ENCODE measurements around the gene HS3ST5.
"Not testable (repeated sequence)": the region's sequence is repeated elsewhere in the genome, so short reads cannot be mapped to it uniquely, and the experiment has no call there.

Gene HS3ST5

DNA sequence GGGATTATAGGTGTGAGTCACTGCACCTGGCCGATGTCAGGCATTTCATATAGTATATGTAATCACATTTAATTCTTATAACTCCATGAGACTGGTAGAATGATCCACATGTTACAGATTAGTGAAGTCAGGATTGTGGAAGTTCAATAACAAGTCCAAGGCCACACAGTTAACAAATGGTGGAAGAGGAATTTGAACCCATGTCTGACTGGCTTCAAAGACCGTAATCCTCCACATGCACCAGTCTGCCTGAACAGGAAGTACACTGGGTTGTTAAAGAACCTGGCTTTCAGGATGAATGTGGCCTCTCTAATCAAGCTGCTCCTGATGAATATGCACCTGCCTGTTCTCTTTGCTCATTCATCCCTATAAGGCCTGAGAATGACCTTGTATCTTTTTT lies 249.9 kb downstream of the HS3ST5 start:
- DNase-seq (ENCODE audit: low read depth in 2 of 2) = no peak

DNA sequence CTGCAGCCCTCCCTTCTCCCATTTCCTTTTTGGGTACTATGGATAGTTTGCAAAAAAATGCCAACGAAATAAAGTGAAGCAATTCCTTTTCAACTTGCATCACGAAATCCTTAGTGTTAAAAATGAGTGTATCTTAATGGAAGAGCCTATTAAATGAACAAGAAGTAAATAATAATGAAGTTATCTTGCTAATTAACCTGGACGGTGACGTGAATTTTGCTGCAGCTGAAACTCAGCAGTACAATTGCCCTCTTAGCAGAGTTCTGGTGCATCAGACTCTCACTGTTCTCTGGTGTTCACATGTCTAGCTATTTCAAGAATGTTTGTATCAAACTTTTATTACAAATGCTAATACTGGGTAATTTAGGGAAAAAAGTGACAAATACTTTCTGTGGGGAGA lies 252.2 kb downstream of the HS3ST5 start:
- no peak for DNase-seq (ENCODE audit: low read depth in 2 of 2)

GRCh38 chr6:114087496-114087895 lies 255.3 kb downstream of the HS3ST5 start:
- DNase-seq (ENCODE audit: low read depth in 2 of 2) = no peak

DNA sequence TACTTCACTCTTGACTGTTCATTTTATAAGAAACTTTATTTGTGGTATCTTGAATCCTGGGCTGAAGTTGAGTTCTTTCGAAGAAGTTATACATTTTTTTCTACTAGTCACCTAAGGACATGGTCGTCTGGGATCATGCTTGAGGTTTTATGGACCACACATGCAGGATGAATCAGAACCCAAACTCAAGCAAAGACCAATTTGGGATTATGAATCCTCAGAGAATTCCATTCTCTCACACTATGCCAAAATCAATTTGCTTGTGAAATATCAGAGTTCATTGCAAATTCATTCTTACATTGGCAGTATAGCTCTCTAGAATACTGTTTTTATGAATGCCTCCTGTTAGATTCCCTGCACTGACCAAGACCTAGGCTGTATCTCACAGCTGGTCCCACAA lies 257.6 kb downstream of the HS3ST5 start:
- no peak for DNase-seq (ENCODE audit: low read depth in 2 of 2)

- DNase-seq (ENCODE audit: low read depth in 2 of 2) = no peak
Measured at GRCh38 chr6:114084327-114084890, 258.4 kb downstream of the HS3ST5 start.

DNA sequence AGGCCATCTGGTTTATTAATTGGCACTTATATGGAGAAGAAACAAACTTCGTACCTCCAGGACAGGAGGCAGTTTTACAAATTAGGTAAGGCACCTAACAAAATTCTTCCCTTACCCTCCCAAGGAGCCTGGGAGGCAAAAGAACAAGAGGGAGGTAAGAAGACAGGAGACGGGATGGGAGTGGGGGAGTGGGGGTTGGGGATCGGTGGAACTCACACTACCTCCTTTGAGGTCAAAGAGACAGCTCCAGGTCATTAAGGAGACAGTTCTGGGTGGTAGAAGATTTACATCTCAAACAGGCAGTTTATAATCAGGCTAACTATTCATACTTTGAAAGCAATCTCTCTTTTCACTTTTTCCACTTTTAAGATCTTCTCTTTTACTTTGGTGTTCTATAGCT lies 259.6 kb downstream of the HS3ST5 start:
- no peak for DNase-seq (ENCODE audit: low read depth in 2 of 2)

DNA sequence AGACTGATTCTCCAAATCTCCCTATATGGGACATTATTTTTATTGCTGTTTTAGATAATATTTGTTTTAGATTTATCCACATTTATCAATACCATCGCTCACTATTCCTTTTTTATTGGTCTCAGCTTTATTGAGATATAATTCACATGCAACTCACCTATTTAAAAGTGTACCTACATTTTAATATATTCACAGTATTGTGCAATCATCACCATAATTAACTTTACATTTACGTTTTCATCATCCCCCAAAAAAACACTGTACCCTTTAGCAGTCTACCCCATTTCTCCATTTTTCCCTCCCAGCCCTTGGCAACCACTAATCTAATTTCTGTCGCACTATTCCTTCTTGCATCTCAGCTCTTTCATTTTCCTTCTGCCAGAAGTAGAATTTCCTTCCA lies 261.1 kb downstream of the HS3ST5 start:
- no peak for DNase-seq (ENCODE audit: low read depth in 2 of 2)

DNA sequence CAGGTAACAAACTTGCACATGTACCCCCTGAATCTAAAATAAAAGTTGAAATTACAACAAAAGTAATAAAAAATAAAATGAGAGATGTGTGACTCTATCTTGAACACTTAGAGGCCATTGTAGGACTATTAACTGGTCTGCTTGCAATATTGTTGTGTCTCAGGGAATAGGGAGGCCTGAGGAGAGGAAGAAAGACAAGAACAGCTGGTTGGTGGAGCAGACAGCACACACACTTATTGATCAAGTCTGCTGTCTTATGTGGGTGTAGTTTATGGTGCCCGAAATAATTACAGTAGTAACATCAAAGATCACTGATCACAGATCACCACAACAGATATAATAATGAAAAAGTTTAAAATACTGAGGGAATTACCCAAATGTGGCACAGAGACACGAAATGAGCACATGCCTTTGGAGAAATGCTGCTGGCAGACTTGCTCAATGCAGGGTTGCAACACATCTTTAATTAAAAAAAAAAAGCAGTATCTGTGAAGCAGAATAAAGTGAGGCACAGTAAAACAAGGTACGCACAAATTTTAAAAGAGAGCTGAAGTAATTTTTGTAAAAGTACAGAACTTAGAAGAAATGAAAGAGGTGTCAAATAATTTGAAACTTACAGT lies 261.8 kb downstream of the HS3ST5 start:
- no peak for DNase-seq (ENCODE audit: low read depth in 2 of 2)

DNA sequence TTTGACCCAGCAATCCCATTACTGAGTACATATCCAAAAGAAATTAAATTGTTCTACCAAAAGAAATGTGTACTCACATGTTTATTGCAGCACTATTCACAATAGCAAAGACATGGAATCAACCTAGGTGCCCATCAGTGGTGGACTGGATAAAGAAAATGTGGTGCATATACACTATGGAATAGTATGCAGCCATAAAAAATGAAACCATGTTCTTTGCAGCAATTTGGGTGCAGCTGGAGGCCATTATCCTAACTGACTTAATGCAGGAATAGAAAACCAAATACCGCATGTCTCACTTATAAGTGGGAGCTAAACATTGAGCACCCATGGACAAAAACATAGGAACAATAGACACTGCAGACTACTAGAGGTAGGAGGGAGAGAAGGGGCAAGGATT lies 262.4 kb downstream of the HS3ST5 start:
- DNase-seq (ENCODE audit: low read depth in 2 of 2) = not testable (repeated sequence)

DNA sequence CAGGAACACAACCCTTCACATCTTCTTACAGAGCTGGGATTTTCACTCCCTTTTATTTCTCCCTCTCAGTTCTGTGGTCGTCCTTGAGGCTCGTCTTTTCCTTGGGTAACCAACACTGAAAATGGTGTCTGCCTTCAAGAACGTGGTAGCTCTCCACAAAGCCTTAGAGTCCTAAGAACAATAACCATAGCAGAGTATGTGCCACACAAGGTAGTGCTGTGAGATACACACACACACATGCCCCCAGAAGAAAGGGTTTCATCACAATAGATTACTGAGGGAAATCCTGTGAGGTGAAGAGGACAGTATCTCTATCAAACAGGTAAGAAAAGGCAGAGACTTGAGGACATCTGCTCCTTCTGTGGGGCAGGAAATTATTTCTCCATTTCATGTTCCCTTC lies 267.0 kb downstream of the HS3ST5 start:
- no peak for DNase-seq (ENCODE audit: low read depth in 2 of 2)

GRCh38 chr6:114075300-114075699 lies 267.5 kb downstream of the HS3ST5 start:
- DNase-seq (ENCODE audit: low read depth in 2 of 2) = no peak

DNA sequence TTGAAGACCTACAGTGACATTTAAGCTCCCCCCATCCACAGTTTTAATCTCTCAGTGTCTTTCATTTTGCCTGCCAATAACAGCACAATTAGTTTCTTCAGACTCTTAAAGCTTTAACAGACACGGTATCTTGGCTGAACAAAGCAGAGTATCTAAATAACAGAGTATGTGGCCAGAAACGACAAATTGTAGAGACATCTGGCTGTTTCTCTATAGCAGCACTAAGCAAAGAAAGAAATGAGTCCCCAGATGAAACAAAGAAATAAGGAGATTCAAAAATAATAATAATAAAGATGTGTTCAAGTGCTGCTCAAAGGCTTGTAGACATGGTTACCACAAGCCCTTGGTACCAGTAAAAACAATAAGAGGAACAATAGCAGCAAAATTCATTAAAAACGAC lies 274.1 kb downstream of the HS3ST5 start:
- no peak for DNase-seq (ENCODE audit: low read depth in 2 of 2)

DNA sequence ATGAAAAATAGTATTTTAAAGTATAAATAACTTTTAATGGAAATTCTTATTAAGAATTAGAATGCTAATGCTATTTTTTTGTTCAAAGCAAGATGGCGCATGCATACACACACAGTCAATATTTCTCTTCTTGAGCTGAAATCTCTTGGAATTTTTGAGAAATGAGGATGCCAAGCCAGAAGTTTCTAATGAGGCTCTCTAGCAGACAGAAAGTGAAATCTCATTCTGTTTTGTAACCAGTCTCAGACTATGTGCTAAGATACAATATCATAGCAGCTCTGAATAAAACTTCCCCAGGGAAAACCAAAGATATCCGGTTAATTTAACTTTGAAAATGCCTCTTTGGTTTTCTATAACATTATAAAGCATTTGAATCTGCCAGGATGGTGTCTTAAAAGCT lies 274.7 kb downstream of the HS3ST5 start:
- no peak for DNase-seq (ENCODE audit: low read depth in 2 of 2)

GRCh38 chr6:114064862-114065261 lies 278.0 kb downstream of the HS3ST5 start:
- no peak for DNase-seq (ENCODE audit: low read depth in 2 of 2)

GRCh38 chr6:114063956-114064355 lies 278.9 kb downstream of the HS3ST5 start:
- no peak for DNase-seq (ENCODE audit: low read depth in 2 of 2)

DNA sequence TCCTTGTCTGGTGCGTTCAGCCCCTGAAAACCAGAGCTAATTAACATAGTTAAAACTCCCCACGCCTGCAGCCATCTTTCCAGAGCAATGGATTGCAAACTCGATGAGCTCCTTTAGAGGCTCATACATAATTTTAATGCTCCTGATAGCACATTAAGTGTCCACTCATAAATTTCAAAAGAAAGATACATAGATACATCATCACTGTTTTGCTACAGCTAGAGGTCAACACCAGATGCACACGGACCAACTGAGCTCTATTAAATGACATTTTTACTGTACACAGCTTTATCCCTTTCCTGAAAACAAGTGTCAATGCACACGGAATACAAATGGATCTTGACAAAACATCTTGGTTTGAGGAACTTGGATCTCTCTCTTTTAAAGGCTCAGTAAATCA lies 280.6 kb downstream of the HS3ST5 start:
- no peak for DNase-seq (ENCODE audit: low read depth in 2 of 2)

GRCh38 chr6:114061741-114062140 lies 281.1 kb downstream of the HS3ST5 start:
- no peak for DNase-seq (ENCODE audit: low read depth in 2 of 2)

GRCh38 chr6:114061116-114061515 lies 281.7 kb downstream of the HS3ST5 start:
- no peak for DNase-seq (ENCODE audit: low read depth in 2 of 2)

GRCh38 chr6:114058435-114058834 lies 284.4 kb downstream of the HS3ST5 start:
- no peak for DNase-seq (ENCODE audit: low read depth in 2 of 2)

DNA sequence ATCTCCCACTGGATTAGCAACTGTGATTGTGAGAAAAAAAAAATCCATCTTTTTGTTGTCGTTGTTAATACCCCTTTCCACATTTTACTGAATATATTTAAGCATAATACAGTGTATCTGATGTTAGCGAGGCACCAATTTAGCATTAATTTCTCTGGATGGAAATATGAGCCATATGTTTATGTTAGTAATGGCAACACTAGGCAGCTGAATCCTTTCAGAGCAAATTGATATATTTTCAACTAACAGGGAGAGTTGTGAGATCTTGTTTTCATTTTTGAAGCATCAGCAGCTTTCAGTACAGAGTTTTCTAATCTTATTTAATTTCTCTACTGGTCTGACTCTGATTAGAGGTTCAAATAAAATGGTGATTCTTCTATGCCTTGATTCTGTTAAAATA lies 287.1 kb downstream of the HS3ST5 start:
- DNase-seq (ENCODE audit: low read depth in 2 of 2) = no peak

DNA sequence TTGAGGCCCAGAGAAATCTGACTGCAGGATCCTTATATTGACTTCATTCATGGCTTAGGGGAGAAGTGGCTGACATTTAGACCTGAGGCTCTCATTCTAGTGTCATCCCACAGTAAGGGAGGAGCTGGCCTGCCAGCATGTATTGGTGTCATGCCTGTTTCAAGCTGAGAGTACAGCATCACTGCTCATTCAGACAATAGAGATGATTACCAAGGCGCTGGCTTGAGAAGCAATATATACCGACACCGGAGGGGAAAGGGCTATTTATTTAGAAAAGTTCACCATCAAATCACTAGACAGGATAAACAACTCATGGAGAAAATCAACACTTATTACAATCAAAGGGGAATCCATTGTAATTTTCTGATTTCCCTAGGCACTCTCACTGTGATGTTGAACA lies 287.5 kb downstream of the HS3ST5 start:
- no peak for DNase-seq (ENCODE audit: low read depth in 2 of 2)

DNA sequence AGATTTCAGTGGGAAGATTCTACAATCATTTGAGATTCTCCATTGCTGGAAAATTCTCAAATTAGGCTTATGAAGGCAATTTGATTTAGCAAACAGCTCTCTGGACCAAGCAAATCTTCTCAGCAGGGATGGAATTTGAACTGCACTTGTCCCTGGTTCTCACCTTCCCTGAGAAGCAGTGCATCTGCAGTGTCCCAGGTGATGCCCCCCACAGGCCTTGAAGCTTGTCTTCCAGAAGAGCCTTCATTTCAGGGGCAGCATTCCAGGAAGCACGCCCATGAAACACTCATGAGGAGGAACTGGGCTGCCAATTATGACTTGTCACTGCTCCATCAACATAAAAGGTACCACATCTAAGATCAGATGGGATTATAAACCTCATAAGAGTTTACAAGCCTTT lies 289.0 kb downstream of the HS3ST5 start:
- no peak for DNase-seq (ENCODE audit: low read depth in 2 of 2)

- no peak for DNase-seq (ENCODE audit: low read depth in 2 of 2)
Measured at GRCh38 chr6:114052141-114052540, 290.7 kb downstream of the HS3ST5 start.

GRCh38 chr6:114051031-114051430 lies 291.8 kb downstream of the HS3ST5 start:
- DNase-seq (ENCODE audit: low read depth in 2 of 2) = no peak
